Hematopoietic multipotent progenitor cell (in vitro differentiated cells): ENCODE measurements around the gene RASA3. TPM values are rescaled to one million over a fixed set of nuclear protein-coding genes. Genes with fewer than 3 reads are reported as not detected.
"Not testable (repeated sequence)": the region's sequence is repeated elsewhere in the genome, so short reads cannot be mapped to it uniquely, and the experiment has no call there.

ENCODE experiments used
- DNase-seq, 3 donors: peaks; one replicate each; pipeline ENCODE4 v3.0.0-alpha.2; 2011 to 2015; ENCODE audit warnings: low read depth in 2 of 3, low spot score in 2 of 3
- total RNA-seq: library from RNA; depleted of rRNA; stranded (reverse); fragments of >200 nt; gene quantifications from one replicate; pipeline ENCODE4 v1.2.3, GENCODE V29; 2012

RASA3 gene
- total RNA-seq, 1 donor = 22.9 TPM

DNA sequence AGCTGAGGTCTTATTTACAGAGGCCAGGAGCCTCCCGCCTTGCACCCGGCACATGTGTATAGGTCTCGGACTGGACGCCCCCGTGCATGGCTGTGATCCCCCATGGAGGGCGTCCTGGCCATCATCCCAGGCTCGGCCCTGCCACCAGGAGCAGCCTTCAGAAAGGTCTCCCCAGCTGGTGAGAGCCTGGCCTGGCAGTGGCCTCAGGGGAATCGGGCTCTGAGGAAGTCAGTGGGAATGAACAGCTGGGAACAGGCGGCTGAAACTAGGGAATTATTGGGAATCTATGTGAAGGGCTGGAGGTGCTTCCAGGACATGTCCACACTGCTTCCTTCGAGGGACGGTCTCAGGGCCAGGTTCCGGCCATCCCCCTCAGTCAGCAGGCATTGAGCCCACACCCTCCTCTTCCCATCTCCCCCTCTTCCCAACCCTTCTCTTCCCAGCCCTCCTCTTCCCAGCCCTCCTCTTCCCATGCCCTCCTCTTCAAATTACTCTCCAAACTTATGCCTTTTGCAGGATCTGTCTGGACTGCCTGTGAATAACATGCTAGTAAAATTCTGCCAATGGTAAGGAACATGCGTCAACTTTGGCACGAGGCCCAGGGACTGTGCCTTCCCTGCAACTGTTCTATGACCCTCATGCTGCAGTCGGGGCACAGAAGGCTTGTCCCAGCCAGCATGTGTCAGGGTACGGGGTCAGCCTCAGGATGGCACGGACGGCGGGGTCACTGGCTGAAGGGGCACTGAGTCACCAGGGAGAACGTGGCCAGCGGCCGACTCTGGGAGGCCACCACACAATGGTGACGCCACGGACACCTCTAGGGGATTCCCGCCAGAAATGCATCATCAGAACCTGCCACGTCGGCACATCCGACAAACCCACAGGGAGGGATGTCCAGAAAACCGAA lies 134.3 kb downstream of the RASA3 start:
- DNase-seq = no peak

DNA sequence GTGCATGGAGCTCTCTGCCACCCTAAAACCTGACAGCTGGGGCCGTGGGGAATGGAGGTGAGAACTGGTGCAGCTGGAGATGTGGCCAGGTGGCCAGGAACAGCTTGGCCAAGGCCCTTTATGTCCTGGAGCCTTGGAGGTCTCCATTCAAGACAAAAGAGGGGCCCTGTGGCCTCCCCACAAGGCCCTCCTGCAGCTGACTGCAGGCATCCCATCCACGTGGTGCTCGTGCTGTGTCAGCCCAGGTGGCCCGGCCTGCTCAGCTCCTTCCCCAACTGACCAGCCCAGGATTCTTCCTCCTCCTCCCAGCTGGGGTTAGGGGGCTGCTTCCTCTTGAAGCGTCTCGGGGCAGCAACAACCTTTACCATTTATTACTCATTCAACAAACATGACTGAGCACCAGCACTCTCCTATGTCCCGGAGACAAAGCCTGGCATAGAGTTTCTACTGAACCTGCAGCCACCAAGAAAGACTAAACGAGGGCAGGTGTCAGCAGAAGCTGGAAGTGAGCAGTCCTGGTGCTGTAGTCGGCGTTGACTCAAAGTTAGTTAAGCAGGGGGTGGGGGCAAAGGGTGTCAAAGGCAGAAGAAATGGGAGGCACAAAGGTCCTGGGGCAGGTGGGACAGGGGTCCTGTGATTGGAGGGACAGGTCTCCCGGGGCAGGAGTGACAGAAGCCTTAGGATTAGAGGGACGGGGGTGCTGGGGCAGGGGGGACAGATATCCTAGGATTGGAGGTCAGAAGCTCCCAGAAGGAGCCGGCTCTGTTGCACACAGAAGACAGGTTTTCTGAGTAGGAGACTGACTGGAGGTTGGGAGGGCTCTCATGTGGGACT lies 135.3 kb downstream of the RASA3 start:
- no peak for DNase-seq

DNA sequence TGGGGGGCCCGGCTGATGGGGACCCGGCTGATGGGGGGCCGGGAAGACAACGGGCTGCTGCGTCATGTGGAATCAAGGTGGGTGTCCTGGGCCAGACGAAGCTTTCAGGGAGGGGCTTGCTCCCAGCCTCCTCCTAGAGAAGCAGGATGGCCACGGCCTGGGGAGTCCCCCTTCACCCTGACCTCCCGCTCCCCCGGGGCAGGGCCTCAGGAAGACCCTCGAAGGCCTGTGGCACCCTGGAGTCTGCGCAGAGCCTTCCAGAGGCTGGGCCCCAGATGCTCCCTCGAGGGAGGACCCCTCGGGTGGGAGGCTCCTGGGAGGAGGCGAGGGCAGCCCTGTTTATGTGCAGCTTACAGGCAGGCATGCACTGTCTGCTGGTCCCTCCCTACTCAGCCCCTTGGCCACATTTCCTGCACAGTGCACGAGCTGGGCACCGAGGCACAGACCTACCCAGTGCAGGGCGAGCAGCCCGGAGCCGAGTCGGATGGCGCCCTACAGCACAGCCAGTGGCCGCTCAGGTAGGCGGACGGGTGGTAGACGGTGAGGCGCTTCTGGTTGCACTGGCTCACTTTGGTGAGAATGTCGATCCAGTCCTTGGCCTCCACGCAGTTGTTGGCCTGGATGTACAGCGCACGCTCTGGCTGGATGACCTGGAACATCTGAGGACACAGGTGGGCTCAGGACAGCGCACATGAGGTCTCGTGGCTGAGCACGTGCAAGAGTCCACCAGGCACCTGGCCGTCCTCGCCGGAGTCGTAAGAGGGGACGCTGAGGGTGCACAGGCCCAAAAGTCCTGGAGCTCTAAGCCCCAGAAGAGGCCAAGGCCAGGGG lies 136.1 kb downstream of the RASA3 start:
- no peak for DNase-seq

DNA sequence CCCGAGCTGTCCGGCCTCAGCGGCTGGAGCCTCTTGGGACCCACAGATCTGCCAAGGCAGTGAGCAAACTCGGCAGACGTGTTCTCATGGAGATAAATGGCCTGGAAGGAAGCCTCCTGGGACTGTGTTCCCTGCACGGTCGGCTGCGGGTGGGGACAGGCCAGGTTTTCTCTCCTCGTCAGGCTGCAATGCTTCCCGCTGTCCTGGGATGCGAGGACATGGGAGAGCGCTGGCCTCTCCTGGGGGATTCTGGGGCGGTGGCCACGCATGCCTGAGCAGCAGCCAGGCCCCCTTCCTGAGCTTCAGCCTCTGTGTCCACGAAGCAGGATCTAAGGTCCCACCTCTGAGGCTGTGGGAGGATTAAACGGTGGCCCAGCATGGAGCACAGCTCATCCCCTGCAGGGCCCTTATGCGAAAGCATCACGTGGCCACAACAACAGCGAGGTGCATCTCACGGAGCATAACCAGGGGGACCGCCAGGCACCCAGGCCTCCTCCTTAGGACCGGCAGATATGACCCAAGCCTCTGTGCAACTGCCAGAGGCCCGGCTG lies 137.3 kb downstream of the RASA3 start:
- DNase-seq = no peak

DNA sequence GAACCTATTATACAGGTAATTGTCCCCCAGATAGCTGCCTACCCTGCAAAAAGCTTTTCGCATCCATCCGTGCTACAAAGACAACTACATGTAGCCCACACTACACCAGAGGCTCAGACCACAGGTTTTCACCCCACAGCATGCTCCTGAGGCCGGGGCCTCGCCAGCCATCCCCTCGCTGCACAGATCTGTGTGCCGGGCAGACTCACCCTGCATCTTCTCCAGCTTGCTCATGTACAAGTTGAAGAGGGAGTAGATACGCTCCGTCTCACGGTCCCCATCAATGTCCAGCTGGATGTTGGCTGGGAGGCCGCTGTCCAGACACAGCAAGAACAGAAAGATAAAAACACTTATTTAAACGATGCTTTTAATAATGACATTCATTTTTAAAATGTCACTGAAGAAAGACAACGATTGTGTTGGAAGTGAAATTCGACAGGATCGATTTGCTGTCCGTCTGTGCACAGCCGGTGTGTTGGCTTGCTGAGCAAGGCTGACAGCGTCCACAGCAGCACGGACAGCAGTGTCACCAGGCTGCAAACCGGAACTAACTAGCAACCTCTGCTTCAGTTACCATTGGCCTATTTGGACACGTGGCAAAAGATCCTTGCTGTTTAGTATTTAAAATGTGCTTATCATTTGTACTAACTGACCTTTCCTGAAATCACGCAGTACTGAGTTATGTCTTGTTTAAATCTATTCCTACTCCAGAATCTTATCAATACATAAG lies 140.0 kb downstream of the RASA3 start:
- no peak for DNase-seq

DNA sequence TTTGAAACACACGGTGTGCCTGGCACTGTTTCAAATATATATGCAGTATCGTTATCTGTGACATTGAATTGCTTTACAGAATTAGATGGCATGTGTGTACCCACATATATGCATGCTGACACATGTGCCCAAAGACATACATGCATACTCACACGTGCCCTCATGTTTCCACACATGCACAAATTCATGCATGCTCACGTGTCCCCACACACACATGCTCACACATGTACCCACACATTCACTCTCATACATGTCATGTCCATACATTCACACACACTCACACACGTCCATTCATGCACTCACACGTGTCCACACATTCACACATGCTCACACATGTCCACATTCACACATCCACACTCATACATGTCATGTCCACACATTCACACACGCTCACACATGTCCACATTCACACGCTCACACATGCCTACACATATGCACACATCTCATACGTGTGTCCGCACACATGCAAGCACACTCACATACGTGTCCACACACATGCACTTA lies 140.7 kb downstream of the RASA3 start:
- no peak for DNase-seq

DNA sequence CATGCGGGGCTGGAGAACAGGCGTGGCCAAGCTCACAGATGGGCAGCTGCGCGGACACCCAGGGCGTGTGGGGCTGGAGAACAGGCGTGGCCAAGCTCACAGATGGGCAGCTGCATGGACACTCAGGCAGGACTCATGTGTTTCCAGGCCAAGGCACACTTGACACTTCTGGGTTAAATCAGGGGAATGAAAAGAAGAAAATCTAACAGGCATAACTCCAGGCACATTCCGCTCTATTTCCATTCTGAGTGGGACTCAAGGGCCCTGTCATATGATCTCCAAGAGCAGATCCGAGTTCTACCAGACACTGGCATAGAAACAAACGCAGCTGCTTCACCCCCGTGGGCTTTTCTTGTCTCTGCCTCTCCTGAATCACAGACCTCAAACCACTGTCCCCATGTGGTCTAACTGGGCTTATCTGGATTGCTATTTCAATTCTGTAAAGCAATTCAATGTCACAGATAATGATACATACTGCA lies 141.2 kb downstream of the RASA3 start:
- no peak for DNase-seq

DNA sequence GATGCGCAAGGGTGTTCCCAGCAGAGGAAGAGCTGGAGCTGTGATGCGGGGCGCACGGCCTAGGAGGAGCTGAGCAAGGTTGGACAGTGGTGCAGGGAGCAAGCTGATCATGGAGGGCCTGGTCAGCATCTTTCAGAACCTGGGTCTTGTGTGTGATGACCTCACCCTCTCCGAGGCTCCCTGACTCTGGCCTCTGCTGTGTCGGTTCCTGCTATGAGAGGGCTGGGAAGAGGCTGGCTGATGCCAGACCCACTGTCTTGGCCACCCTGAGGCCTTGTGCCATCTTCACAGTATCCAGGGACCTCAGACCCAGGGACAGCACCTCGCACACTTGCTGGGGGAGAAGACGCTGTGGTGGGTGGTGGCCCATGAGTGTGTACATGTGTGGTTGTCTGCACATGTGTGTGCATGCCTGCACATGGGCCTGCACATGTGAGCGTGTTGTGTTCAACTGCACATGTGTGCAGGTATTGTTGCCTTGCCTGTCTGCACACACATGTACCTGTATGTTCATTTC lies 142.0 kb downstream of the RASA3 start:
- no peak for DNase-seq

DNA sequence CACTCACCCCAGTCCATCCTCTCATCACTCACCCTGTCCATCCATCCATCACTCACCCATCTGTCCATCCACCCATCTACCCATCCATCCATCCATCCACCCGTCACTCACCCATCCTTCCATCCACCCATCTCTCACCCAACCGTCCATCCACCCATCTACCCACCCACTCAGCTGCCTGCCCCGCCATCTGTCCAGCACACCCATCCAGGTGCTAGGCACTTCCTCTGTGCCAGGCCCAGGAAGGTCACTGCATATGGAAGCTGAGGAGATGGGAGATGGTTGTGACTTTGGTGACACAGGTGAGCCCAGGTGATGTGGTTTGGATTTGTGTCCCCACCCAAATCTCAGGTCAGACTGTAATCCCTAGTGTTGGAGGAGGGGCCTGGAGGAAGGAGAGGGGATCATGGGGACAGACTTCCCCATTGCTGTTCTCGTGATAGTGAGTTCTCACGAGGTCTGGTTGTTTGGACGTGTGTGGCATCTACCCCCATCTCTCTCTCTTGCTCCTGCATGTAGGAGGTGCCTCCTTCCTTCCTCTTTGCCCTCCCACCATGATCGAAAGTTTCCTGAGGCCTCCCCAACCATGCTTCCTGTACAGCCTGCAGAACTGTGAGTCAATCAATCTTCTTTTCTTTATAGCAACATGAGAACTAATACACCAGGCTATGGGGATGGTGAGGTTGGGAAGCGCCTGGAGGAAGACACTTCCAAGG lies 142.7 kb downstream of the RASA3 start:
- DNase-seq = no peak

DNA sequence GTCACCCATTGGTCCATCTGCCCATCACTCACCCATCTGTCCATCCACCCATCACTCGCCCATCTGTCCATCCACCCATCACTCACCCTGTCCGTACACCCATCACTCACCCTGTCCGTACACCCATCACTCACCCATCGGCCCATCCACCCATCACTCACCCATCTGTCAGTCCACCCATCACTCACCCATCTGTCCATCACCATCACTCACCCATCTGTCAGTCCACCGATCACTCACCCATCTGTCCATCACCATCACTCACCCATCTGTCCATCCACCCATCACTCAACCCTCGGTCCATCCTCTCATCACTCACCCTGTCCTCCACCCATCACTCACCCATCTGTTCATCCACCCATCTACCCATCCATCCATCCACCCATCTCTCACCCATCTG lies 143.6 kb downstream of the RASA3 start:
- not testable (repeated sequence) for DNase-seq

DNA sequence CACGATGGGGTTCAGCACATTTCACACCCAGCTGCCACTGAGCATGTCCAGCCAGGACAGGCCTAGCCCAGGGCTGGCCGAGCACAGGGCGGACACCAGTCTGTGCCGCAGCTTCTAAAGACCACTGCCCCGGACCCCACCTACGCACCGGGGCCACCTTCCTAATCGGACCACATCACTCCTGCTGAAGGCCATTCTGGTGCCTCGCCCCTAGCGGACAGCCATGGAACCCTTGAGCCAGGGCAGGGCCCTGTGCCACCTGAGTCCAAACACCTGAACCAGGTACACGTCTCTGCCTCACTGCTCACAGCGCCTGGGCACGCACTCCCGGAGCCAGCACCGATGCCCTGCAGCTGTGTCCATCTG lies 150.1 kb downstream of the RASA3 start:
- no peak for DNase-seq

DNA sequence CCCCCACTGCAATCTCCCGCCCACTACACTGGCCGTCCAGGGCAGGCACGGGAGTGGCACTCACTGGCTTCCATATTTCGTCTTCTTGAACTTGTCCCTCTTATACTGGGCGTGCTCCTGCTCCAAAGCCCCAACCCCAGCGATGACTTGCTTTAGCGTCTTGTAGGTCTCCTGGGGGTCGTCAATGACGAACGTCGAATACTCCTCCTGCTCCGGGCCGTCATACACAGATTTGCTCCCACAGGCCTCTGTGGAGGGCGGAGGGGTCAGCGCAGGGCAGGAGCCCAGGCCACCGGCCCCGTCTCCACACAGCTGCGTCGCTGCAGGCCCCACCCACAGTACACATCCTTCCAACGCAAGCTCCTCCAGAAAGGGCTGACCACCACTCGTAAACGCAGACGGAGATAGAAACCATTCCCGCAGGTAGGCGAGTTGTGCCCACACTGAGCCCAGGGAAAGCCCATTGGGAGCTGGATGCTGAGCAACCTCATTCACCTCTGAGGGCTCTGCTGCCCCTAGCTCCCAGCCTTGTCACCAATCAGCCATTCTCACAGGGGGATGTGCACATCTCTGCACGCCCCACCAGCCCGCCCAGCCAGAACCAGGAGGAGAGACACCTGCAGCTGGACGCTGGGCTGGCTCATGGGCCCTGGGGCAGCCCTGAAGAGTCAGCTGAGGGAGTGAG lies 150.7 kb downstream of the RASA3 start:
- DNase-seq = no peak

DNA sequence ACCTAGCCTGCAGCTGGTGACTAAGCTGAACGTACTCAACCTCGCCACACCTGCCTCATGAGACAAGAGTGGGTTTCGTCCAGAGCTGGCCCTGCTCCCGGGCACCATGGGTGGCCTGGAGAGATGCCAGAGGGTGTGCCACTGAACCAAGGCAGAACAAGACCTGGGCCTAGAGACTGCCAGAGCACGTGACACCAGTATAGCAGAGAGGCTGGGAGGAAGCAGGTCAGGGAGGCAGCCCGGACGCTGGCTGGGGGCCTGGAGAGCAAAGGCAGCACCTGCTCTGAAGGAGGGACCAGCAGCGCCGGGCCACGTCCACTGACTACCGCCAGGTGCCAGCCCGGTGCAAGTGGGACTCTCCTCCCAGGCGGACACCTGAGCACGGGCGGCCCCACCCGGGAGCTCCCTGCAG lies 151.2 kb downstream of the RASA3 start:
- no peak for DNase-seq

DNA sequence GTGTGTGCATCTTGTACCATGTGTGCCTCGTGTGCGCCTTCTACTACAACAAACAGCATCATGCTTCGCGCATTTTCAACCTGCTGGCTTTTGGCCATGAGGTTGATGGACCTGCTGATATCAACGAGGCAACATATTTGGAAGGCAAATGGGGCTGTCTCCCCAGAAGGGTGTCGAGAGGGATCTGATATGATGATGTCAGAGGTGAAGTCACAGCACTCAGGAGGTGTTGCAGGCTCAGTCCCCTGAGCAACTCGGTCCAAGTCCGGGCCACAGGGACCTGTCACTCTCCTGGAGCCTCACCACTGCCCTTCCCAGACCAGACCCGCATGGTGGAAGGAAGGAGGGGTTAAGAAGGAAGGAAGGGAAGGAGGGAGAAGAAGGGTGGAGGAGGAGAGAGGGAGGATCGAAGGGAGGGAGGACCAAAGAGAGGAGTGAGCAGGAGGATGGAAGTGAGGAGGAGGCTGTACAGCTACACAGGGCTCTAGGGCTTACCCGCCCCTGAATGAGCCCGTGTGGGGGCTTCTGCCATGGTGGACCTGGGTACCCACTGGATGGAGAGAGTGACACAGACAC lies 151.8 kb downstream of the RASA3 start:
- DNase-seq = no peak

DNA sequence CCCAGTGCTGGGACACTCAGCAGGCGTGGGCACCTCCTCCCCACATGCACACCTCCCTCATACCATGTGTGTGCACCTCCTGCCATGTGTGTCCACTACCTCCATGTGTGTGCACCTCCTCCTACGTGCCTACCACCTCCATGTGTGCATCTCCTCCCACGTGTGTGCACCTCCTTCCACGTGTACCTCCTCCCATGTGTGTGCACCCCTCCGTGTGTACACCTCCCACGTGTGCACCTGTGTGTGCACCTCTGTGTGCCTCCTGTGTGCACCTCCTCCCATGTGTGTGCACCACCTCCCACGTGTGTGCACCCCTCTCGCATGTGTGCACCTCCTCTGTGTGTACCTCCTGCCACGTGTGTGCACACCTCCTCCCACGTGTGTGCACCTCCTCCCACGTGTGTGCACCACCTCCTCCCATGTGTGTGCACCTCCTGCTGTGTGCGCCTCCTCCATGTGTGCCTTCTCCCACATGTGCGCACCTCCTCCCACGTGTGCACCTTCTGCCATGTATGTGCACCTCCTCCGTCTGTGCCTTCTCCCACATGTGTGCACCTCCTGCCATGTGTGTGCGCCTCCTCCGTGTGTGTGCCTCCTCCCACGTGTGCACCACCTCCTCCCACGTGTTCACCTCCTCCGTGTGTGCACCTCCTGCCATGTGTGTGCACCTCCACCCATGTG lies 152.5 kb downstream of the RASA3 start:
- no peak for DNase-seq

DNA sequence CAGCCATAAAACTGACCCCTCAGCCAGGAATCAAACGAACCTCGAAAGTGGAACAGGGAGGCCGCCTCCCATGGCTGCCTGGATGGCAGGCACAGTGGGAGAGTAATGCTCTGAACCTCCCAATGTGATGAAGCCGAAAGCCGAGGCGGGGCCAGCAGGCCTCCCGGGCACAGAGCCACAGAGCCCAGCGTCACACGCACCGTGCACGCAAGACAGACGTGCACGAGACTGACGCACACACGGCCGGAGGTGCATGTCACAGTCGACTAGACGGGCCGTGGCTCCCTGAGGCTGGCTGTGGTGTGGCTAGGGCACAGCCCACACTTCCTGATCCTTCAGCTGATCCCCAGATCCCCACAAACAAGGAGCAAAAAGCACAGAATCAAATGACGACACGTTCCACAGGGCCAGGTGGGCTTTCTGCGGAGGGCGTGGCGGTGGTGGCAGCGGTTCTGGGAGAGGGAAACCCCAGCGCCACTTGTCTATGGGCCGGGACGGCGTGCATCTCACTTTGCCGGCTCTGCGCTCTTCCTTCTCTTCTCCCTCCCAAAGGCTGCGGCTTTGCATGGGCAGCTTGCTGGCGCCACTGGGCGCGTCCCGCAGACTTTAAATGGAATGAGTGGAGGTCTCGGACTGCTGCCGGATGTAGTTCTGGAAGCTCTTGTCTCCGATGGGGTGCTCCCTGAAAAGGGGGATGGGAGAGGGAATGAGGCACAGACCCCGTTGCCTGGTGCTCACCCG lies 153.5 kb downstream of the RASA3 start:
- no peak for DNase-seq

DNA sequence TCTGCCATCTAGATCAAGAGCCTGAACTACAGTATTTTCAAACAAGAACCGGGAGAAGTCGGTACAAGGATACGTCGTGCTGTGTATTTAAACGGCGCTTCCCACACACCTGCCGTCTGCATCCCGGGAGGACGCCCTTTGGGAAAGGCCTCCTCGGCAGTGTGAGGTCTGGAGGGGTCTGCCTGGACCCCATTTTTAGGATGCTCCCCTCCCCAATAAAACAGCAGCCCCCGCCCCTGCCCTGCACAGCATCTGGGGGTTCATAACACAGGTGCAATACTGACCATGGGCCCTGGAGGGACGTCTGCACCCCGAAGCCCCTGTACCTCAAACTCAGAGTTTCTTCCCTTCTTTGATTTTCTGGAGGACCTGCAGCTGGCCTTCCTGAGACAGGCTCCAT lies 154.4 kb downstream of the RASA3 start:
- no peak for DNase-seq
